Calu3 (cell line): Measurements from ENCODE around the gene CLIP4. TPM values are rescaled to one million over a fixed set of nuclear protein-coding genes. Genes with fewer than 3 reads are reported as not detected.

ENCODE experiments used
- BruUV-seq: library from RNA; stranded (reverse); fragments of 400-500 nt; replicated peaks from 2 replicates; lab custom pipeline; 2021; lab: Mats Ljungman, UMichigan
- CTCF ChIA-PET: fragments of 300-600 bp; sonication (Branson Sonifier 250); formaldehyde crosslinking; loops from one replicate; lab custom pipeline; 2022; ENCODE audit warnings: antibody characterized with exemption; lab: Charles Lee
- DNase-seq: peaks from one replicate; pipeline ENCODE4 v3.0.0; 2022
- H3K27ac Mint-ChIP-seq: one replicate; pipeline ENCODE4 v1.8.0; 2022; ENCODE audit warnings: mixed read lengths; ENCODE audit not compliant: unreplicated experiment
- H3K27me3 Mint-ChIP-seq: one replicate; pipeline ENCODE4 v1.8.0; 2022; ENCODE audit warnings: mixed read lengths; ENCODE audit not compliant: unreplicated experiment
- H3K36me3 Mint-ChIP-seq: one replicate; pipeline ENCODE4 v1.8.0; 2022; ENCODE audit warnings: mild to moderate bottlenecking, moderate library complexity, mixed read lengths; ENCODE audit not compliant: insufficient read depth, unreplicated experiment
- H3K4me1 Mint-ChIP-seq: one replicate; pipeline ENCODE4 v1.8.0; 2022; ENCODE audit warnings: mild to moderate bottlenecking, low read depth, mixed read lengths; ENCODE audit not compliant: unreplicated experiment
- H3K4me3 Mint-ChIP-seq: one replicate; pipeline ENCODE4 v1.8.0; 2022; ENCODE audit warnings: mild to moderate bottlenecking, low read depth, moderate library complexity, mixed read lengths; ENCODE audit not compliant: unreplicated experiment
- H3K9me3 Mint-ChIP-seq: one replicate; pipeline ENCODE4 v1.8.0; 2022; ENCODE audit warnings: low read depth, mixed read lengths; ENCODE audit not compliant: unreplicated experiment
- CTCF ChIP-seq: fragments of 200-600 bp; IDR thresholded peaks from one replicate; pipeline ENCODE4 v1.8.0; 2022; ENCODE audit warnings: antibody characterized with exemption; ENCODE audit not compliant: unreplicated experiment
- intact Hi-C: fragments of 100-400 bp; cut with micrococcal nuclease; formaldehyde crosslinking; loops from one replicate; pipeline ENCODE4 v1.10.0; 2022; ENCODE audit not compliant: unreplicated experiment
- total RNA-seq: library from RNA; stranded (reverse); gene quantifications from 2 replicates; pipeline ENCODE4 v1.2.3, GENCODE V29; 2022

CLIP4 gene
- total RNA-seq, 1 experiment from 2014 or later: 184 TPM

DNA sequence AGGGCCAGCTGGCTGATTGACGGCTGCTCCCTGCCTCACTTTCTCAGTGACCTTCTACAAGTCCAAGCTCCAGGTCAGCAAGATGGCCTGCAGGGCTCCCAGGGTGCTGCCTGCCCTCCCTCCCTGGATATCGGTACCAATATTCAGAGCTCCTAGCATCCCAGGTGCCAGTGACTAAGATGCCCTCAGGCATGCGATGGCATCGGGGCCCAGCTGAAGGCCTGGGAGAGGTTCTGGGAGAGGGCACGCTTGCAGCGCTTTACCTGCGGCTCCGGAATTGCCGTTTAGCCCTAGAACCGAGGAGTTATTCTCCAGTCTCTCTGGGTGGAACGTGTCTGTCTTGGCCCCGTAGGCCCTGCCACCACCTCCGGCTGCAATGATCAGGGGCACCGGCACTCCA, 116.8 kb downstream of the CLIP4 start:
- Mint-ChIP-seq H3K9me3 (no peaks in the 10 kb centered on the region), H3K27me3 (peaks cover 77% of the 10 kb centered on the region), H3K27ac (no peak overlapping the region), H3K4me1 (peaks cover 15% of the 10 kb centered on the region), H3K4me3 (no peak overlapping the region), H3K36me3 (no peaks in the 10 kb centered on the region)
- CTCF ChIA-PET: no interaction called here
- DNase-seq: no peak
- no TSS peak for BruUV-seq
- TF ChIP-seq CTCF: no peak
- intact Hi-C loops: no loop called here

DNA sequence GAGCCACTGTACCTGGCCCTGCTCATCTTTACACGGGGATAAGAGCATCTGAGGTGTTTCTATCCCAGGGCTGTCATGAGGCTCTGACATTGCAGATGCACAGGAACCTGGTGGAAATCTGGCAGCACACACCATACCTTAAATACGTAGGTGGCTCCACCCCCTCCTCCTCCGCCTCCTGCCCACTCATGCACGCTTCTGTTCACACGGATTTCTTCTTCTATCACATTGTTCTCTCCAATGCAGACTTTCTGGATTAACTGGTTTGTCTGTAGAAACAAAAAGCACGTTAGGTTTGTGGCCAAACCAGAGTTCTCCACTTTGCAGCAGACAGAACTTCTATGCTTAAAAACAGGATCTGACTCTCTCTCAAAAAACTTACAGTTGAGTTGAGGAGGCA, 118.2 kb downstream of the CLIP4 start:
- H3K27ac Mint-ChIP-seq: no peak overlapping the region
- H3K9me3 Mint-ChIP-seq: no peaks in the 10 kb centered on the region
- CTCF ChIA-PET: no interaction called here
- no peaks in the 10 kb centered on the region for H3K36me3 Mint-ChIP-seq
- no TSS peak for BruUV-seq
- no peak overlapping the region for H3K4me3 Mint-ChIP-seq
- TF ChIP-seq CTCF: no peak
- peaks cover 77% of the 10 kb centered on the region for H3K27me3 Mint-ChIP-seq
- intact Hi-C loops: no loop called here
- peak; percentile 54 for DNase-seq
- H3K4me1 Mint-ChIP-seq: peaks cover 15% of the 10 kb centered on the region

DNA sequence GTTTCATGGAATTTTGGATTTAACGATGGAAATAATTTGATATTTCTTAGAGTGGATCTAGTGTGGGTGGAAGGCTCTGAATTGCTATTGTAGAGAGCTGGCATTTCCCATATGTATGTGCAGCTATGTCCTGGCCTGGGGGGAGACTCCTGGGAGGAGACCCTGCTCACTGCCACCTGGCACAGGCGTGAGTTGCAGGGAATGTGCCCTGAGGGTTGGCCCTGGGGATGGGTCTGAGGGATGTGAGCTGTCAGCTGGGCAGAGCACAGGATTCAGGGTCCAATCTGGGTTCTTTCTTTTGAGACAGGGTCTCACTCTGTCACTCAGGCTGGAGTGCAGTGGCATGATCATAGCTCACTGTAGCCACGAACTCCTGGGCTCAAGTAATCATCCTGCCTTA, 120.2 kb downstream of the CLIP4 start:
- peaks cover 77% of the 10 kb centered on the region for H3K27me3 Mint-ChIP-seq
- no peak overlapping the region for H3K27ac Mint-ChIP-seq
- CTCF ChIA-PET: interaction anchor here (0.6 kb wide), 1 partner anchor 200 kb away, joined by 3 read pairs; no protein-coding TSS in a partner anchor
- no peak overlapping the region for H3K4me3 Mint-ChIP-seq
- no peaks in the 10 kb centered on the region for H3K9me3 Mint-ChIP-seq
- H3K4me1 Mint-ChIP-seq: peaks cover 15% of the 10 kb centered on the region
- no TSS peak for BruUV-seq
- no peak for TF ChIP-seq CTCF
- DNase-seq: no peak
- intact Hi-C loops: loop anchor here (5.0 kb wide), 2 partner anchors 792 to 837 kb away; no protein-coding TSS in a partner anchor
- H3K36me3 Mint-ChIP-seq: no peaks in the 10 kb centered on the region

DNA sequence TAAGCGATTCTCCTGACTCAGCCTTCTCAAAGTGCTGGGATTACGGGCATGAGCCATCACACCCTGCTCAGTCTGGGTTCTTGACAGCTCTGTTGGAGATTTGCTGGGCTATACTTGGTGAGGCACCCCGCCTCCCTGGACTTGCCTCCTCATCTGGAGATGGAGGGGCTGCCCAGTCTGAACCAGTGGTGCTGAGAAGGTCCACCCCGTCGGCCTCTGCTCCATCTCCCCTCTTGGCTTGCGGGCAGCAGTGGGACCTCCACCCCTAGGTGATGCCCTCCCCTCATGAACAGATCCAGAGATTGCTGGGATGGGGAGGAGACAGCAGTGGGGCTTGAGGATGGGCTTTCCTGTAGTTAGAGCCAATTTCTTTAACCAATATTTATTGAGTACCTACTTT, 120.9 kb downstream of the CLIP4 start:
- Mint-ChIP-seq H3K36me3 (no peaks in the 10 kb centered on the region), H3K9me3 (no peaks in the 10 kb centered on the region), H3K4me3 (no peak overlapping the region), H3K27ac (no peak overlapping the region), H3K4me1 (peaks cover 15% of the 10 kb centered on the region), H3K27me3 (peaks cover 77% of the 10 kb centered on the region)
- DNase-seq: no peak
- intact Hi-C loops: loop anchor here (5.0 kb wide), 2 partner anchors 791 to 836 kb away; no protein-coding TSS in a partner anchor
- no peak for TF ChIP-seq CTCF
- no TSS peak for BruUV-seq
- CTCF ChIA-PET: interaction anchor here (0.6 kb wide), 1 partner anchor 201 kb away, joined by 3 read pairs; no protein-coding TSS in a partner anchor
